RWPE1 (cell line): ENCODE results near the gene KIAA1217.

Source experiments
- CTCF ChIA-PET: fragments of 350-600 bp; sonication (Branson Sonifier 250); formaldehyde crosslinking; extraction: SDS; loops from one replicate; lab custom pipeline; 2021; lab: Yijun Ruan, JAX
- POLR2A ChIA-PET: fragments of 400-600 bp; formaldehyde crosslinking; extraction: SDS; loops from one replicate; lab custom pipeline; 2020; ENCODE audit warnings: antibody characterized with exemption; ENCODE audit not compliant: low non-redundant PET; lab: Yijun Ruan, JAX
- DNase-seq: peaks from one replicate; pipeline ENCODE4 v3.0.0; 2012; ENCODE audit warnings: low spot score
- H3K27ac ChIP-seq: fragments of 450-650 bp; 2 replicates; pipeline ENCODE4 v1.5.1; 2017
- TF ChIP-seq, protein P1 (sequence below): fragments of 450-650 bp; conservative IDR thresholded peaks from 2 replicates; pipeline ENCODE4 v1.5.1; 2017; ENCODE audit warnings: low read depth, mild to moderate bottlenecking

KIAA1217 gene

DNA sequence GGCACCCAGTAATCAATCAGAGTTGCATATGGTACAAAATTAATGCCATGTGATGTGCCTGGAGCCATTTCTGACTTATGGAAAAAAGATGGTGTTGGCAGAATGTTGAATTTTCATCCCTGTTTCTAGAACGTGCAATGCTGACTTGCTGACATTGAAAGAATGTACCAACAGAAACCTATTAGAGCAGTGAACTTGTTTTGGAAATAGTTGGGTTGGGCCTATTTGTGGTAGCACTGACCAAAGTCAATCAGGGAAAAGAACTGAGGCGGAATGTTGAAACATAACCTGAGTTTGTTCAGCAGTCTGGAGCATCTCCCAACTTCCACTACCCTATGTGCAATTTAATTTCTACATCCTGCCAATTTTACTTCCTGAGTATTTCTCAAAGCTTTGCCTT is 11.7 kb upstream of the KIAA1217 start:
- ChIA-PET POLR2A (no interaction called here), CTCF (interaction anchor here (0.7 to 1.0 kb wide), 2 partner anchors 304 to 307 kb away, joined by 3 read pairs; no protein-coding TSS in a partner anchor)
- TF ChIP-seq, protein P1, sequence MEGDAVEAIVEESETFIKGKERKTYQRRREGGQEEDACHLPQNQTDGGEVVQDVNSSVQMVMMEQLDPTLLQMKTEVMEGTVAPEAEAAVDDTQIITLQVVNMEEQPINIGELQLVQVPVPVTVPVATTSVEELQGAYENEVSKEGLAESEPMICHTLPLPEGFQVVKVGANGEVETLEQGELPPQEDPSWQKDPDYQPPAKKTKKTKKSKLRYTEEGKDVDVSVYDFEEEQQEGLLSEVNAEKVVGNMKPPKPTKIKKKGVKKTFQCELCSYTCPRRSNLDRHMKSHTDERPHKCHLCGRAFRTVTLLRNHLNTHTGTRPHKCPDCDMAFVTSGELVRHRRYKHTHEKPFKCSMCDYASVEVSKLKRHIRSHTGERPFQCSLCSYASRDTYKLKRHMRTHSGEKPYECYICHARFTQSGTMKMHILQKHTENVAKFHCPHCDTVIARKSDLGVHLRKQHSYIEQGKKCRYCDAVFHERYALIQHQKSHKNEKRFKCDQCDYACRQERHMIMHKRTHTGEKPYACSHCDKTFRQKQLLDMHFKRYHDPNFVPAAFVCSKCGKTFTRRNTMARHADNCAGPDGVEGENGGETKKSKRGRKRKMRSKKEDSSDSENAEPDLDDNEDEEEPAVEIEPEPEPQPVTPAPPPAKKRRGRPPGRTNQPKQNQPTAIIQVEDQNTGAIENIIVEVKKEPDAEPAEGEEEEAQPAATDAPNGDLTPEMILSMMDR = no peak
- no peak overlapping the region for H3K27ac ChIP-seq
- DNase-seq = no peak

GRCh38 chr10:24201503-24202180 is 7.3 kb upstream of the KIAA1217 start:
- ChIA-PET CTCF (interaction anchor here (0.5 to 1.2 kb wide), 2 partner anchors 80 to 154 kb away, joined by 3 read pairs; no protein-coding TSS in a partner anchor), POLR2A (no interaction called here)
- no peak overlapping the region for H3K27ac ChIP-seq
- TF ChIP-seq, protein P1 = no peak
- no peak for DNase-seq

DNA sequence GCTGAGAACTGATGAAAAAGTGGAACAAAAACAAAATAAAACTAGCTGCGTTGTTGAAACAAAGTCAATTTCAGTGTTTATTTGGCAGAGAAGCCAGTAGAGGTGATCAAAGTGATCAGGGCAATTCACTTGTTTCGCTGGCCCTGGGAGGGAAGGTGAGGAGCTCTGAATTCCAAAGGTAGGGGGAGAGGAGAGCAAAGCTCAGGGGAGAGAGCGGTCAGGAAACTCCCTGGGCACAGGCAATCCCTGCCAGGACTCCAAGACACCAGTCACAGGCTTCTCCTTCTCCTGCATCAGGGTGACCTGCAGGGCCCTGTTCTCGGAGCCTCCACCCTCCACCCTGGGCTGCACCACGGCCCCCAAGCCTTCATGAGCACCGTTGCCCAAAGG is 6.8 kb upstream of the KIAA1217 start:
- H3K27ac ChIP-seq = no peak overlapping the region
- ChIA-PET POLR2A (no interaction called here), CTCF (interaction anchor here (0.5 to 1.2 kb wide), 2 partner anchors 81 to 155 kb away, joined by 3 read pairs; no protein-coding TSS in a partner anchor)
- no peak for DNase-seq
- TF ChIP-seq, protein P1 = no peak

DNA sequence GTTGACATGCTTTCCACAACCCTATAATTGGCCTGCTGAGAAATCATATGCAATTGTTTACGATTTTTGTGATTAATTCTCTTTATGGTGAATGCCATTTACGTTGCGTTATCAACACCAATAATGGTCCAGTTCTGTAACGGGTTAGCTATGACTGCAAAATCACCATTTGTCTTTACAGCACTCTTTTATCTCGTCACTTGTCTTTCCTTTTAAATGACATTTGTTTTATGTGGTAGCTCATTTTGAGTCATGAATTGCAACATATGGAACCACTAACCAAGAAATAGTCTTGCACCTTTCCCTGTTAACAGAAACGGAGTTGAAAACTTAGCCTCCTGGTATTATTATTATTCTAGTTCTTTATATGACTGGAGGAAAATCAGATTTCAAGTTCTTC is 3.1 kb upstream of the KIAA1217 start:
- CTCF ChIA-PET = interaction anchor here (0.8 kb wide), 1 partner anchor 10 kb away, joined by 3 read pairs; no protein-coding TSS in a partner anchor
- no peak for DNase-seq
- H3K27ac ChIP-seq = no peak overlapping the region

DNA sequence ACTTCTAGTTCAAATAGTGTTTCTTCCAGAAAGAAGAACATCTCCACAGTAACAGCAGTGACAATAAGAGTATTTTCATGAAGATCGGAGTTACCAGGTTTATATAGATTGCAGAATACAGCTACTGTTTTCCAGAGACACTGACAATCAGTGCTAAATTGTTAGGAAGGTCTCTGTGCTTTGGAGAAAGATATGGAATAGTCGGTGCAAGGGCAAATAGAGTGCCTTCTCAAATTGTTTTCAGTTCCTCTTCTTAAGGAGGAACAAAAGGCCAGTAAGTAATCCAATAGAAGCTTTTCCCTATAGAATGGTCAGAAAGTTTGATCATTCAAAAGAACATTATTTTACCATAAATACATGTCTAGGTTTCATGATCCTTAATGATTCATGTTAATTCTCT is 2.6 kb upstream of the KIAA1217 start:
- POLR2A ChIA-PET = no interaction called here
- no peak for DNase-seq
- TF ChIP-seq, protein P1 = no peak
- CTCF ChIA-PET = interaction anchor here (0.5 to 0.8 kb wide), 2 partner anchors 10 to 297 kb away, joined by 3 read pairs; no protein-coding TSS in a partner anchor
- H3K27ac ChIP-seq = no peak overlapping the region

More for the DNA sequence above, 3.1 kb upstream of the KIAA1217 start:
- POLR2A ChIA-PET = no interaction called here
- TF ChIP-seq, protein P1 = no peak

DNA sequence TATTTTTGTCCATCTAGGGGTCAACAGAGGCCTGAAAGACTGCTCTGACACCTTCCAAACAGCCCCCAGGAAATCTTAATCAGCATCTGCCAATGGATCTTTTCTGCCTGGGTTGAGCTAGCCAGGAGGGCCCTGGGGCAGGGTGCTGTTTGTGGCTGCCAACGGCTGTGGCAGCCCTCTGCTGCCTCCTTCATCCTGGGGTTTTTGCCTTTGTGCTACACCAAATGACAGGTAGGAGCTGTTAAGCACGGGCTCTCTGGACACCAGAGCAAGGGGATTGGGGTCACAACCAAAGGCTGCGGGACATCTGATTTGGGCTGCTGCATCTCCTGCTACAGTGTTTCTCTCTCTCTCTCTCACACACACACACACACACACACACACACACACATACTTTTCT is 2.0 kb upstream of the KIAA1217 start:
- ChIA-PET POLR2A (no interaction called here), CTCF (no interaction called here)

More for the DNA sequence above, 2.0 kb upstream of the KIAA1217 start:
- DNase-seq = no peak
- TF ChIP-seq, protein P1 = no peak
- H3K27ac ChIP-seq = no peak overlapping the region
